OCI-LY1 (cell line): Measurements from ENCODE around the gene DDX51.

ENCODE experiments used
- EZH2 ChIP-seq: fragments of 200-600 bp; sonication (generic), shearing (Covaris generic); IDR thresholded peaks from 2 replicates; pipeline ENCODE4 v1.8.0; 2017; ENCODE audit warnings: borderline replicate concordance, mixed run types, mild to moderate bottlenecking, antibody characterized with exemption, low read length, moderate library complexity, mixed read lengths
- TF ChIP-seq, protein P1 (sequence below): fragments of 200-600 bp; sonication (generic), shearing (Covaris generic); IDR thresholded peaks from 2 replicates; pipeline ENCODE4 v1.5.1; 2017; ENCODE audit warnings: mild to moderate bottlenecking, antibody characterized with exemption, low read length, moderate library complexity, mixed read lengths

GRCh38 chr12:132139912-132140311 lies 4.2 kb downstream of the DDX51 start:
- TF ChIP-seq EZH2, result no peak
- TF ChIP-seq, protein P1, sequence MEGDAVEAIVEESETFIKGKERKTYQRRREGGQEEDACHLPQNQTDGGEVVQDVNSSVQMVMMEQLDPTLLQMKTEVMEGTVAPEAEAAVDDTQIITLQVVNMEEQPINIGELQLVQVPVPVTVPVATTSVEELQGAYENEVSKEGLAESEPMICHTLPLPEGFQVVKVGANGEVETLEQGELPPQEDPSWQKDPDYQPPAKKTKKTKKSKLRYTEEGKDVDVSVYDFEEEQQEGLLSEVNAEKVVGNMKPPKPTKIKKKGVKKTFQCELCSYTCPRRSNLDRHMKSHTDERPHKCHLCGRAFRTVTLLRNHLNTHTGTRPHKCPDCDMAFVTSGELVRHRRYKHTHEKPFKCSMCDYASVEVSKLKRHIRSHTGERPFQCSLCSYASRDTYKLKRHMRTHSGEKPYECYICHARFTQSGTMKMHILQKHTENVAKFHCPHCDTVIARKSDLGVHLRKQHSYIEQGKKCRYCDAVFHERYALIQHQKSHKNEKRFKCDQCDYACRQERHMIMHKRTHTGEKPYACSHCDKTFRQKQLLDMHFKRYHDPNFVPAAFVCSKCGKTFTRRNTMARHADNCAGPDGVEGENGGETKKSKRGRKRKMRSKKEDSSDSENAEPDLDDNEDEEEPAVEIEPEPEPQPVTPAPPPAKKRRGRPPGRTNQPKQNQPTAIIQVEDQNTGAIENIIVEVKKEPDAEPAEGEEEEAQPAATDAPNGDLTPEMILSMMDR, result no peak
